HepG2 (cell line): Measurements from ENCODE around the gene ARHGDIA. TPM values are rescaled to one million over a fixed set of nuclear protein-coding genes. Genes with fewer than 3 reads are reported as not detected.
A peak's percentile ranks its signal among the peaks of the same experiment; 100 is the strongest.

Source experiments
- ARHGAP35 ChIP-seq: sonication (generic); formaldehyde crosslinking; IDR thresholded peaks from 2 replicates; pipeline ENCODE4 v1.9.0; 2022; ENCODE audit warnings: mild to moderate bottlenecking, inconsistent platforms, moderate library complexity, missing genetic modification reagents, borderline replicate concordance
- ARNT ChIP-seq: fragments of 450-650 bp; IDR thresholded peaks from 2 replicates; pipeline ENCODE4 v1.6.1; 2017
- ARNT2 ChIP-seq: sonication (generic); formaldehyde crosslinking; IDR thresholded peaks from 2 replicates; pipeline ENCODE4 v1.8.0; 2022; ENCODE audit warnings: mild to moderate bottlenecking, low read depth, missing genetic modification reagents, moderate library complexity
- DZIP1 ChIP-seq: sonication (generic); formaldehyde crosslinking; IDR thresholded peaks from 2 replicates; pipeline ENCODE4 v1.5.0; 2020; ENCODE audit warnings: mild to moderate bottlenecking, missing genetic modification reagents
- KMT2B ChIP-seq: IDR thresholded peaks from 2 replicates; pipeline ENCODE4 v1.6.1; 2016; ENCODE audit warnings: missing genetic modification reagents, missing compliant biosample characterization
- MIXL1 ChIP-seq: IDR thresholded peaks from 2 replicates; pipeline ENCODE4 v1.6.1; 2016
- NCOA1 ChIP-seq: sonication (generic); formaldehyde crosslinking; IDR thresholded peaks from 2 replicates; pipeline ENCODE4 v1.9.0; 2021; ENCODE audit warnings: missing genetic modification reagents
- NONO ChIP-seq, 2 experiments: fragments of 450-650 bp in 1 of 2; sonication (generic) in 1 of 2; formaldehyde crosslinking in 1 of 2; IDR thresholded peaks in 1 of 2; conservative IDR thresholded peaks in 1 of 2; 2 replicates each; pipeline versions ENCODE4 v1.6.1 to v1.8.0; 2017 to 2022; ENCODE audit warnings: mild to moderate bottlenecking in 1 of 2, missing genetic modification reagents in 1 of 2, moderate library complexity in 1 of 2
- ZBTB20 ChIP-seq: sonication (generic); formaldehyde crosslinking; IDR thresholded peaks from 2 replicates; pipeline ENCODE4 v1.8.1; 2023; ENCODE audit warnings: missing genetic modification reagents, low read depth, mild to moderate bottlenecking, borderline replicate concordance
- ZNF430 ChIP-seq: sonication (generic); formaldehyde crosslinking; IDR thresholded peaks from 2 replicates; pipeline ENCODE4 v1.9.0; 2021; ENCODE audit warnings: mild to moderate bottlenecking, missing genetic modification reagents
- ZNF570 ChIP-seq: sonication (generic); formaldehyde crosslinking; IDR thresholded peaks from 2 replicates; pipeline ENCODE4 v1.4.0; 2020; ENCODE audit warnings: mild to moderate bottlenecking, missing genetic modification reagents, borderline replicate concordance
- ZNF589 ChIP-seq: sonication (generic); formaldehyde crosslinking; conservative IDR thresholded peaks from 2 replicates; pipeline ENCODE4 v1.8.0; 2022; ENCODE audit warnings: mild to moderate bottlenecking, moderate library complexity, missing genetic modification reagents
- ZNF792 ChIP-seq: IDR thresholded peaks from 2 replicates; pipeline ENCODE4 v1.6.1; 2016
- polyA plus RNA-seq, 8 experiments: library from polyadenylated mRNA; depleted of rRNA in 3 of 8; stranded (reverse) in 7 of 8; unstranded in 1 of 8; fragments of >200 nt; fragmentation: Illumina TruSeq in 4 of 8; extraction: Trizol in 4 of 8; gene quantifications; 2 replicates each; pipeline versions ENCODE4 v1.2.1 to v1.2.3, GENCODE V29; 2011 to 2016; ENCODE audit warnings: low read depth in 4 of 8, missing spikeins in 1 of 8, mixed read lengths in 1 of 8; ENCODE audit not compliant: insufficient read depth in 1 of 8
- total RNA-seq, 5 experiments: library from RNA; depleted of rRNA; stranded (reverse); fragments of >200 nt; fragmentation: Illumina TruSeq; extraction: Trizol; gene quantifications; 2 replicates each; pipeline ENCODE4 v1.2.3, GENCODE V29; 2016; ENCODE audit warnings: low read depth in 1 of 5
- TF ChIP-seq, protein P1 (sequence below): sonication (generic); formaldehyde crosslinking; IDR thresholded peaks from 2 replicates; pipeline ENCODE4 v1.4.0; 2020; ENCODE audit warnings: mild to moderate bottlenecking, missing genetic modification reagents, borderline replicate concordance
- TF ChIP-seq, protein P2 (sequence below): sonication (generic); formaldehyde crosslinking; IDR thresholded peaks from 2 replicates; pipeline ENCODE4 v1.4.0; 2020; ENCODE audit warnings: mild to moderate bottlenecking, missing genetic modification reagents
- TF ChIP-seq, protein P3 (sequence below): IDR thresholded peaks from 2 replicates; pipeline ENCODE4 v1.6.1; 2016; ENCODE audit warnings: missing biosample characterization, missing genetic modification reagents, low read depth
- TF ChIP-seq, protein P4 (sequence below): sonication (generic); formaldehyde crosslinking; IDR thresholded peaks from 2 replicates; pipeline ENCODE4 v1.4.0; 2020; ENCODE audit warnings: missing genetic modification reagents

The ARHGDIA gene
- total and polyA plus RNA-seq, 2 of the 13 experiments (the other 11 are each of a cell fraction or from before 2014, with no cell fraction given) = 40.0 to 64.0 TPM

GRCh38 chr17:81860756-81861568 is 10.2 kb downstream of the ARHGDIA start (continued):
- TF ChIP-seq, protein P1, sequence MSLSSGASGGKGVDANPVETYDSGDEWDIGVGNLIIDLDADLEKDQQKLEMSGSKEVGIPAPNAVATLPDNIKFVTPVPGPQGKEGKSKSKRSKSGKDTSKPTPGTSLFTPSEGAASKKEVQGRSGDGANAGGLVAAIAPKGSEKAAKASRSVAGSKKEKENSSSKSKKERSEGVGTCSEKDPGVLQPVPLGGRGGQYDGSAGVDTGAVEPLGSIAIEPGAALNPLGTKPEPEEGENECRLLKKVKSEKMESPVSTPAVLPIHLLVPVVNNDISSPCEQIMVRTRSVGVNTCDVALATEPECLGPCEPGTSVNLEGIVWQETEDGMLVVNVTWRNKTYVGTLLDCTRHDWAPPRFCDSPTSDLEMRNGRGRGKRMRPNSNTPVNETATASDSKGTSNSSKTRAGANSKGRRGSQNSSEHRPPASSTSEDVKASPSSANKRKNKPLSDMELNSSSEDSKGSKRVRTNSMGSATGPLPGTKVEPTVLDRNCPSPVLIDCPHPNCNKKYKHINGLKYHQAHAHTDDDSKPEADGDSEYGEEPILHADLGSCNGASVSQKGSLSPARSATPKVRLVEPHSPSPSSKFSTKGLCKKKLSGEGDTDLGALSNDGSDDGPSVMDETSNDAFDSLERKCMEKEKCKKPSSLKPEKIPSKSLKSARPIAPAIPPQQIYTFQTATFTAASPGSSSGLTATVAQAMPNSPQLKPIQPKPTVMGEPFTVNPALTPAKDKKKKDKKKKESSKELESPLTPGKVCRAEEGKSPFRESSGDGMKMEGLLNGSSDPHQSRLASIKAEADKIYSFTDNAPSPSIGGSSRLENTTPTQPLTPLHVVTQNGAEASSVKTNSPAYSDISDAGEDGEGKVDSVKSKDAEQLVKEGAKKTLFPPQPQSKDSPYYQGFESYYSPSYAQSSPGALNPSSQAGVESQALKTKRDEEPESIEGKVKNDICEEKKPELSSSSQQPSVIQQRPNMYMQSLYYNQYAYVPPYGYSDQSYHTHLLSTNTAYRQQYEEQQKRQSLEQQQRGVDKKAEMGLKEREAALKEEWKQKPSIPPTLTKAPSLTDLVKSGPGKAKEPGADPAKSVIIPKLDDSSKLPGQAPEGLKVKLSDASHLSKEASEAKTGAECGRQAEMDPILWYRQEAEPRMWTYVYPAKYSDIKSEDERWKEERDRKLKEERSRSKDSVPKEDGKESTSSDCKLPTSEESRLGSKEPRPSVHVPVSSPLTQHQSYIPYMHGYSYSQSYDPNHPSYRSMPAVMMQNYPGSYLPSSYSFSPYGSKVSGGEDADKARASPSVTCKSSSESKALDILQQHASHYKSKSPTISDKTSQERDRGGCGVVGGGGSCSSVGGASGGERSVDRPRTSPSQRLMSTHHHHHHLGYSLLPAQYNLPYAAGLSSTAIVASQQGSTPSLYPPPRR (CRISPR knock-in tag) = 0 out of 2 replicates have a peak, but pooled peaks have one; percentile 48
- TF ChIP-seq ARNT = no peak
- no peak for TF ChIP-seq ZNF570
- TF ChIP-seq, protein P2, sequence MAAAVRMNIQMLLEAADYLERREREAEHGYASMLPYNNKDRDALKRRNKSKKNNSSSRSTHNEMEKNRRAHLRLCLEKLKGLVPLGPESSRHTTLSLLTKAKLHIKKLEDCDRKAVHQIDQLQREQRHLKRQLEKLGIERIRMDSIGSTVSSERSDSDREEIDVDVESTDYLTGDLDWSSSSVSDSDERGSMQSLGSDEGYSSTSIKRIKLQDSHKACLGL (CRISPR knock-in tag) = peak; percentile 99
- peak; percentile 99 for TF ChIP-seq ZNF430
- peak; percentile 78 for TF ChIP-seq ZNF792 (CRISPR knock-in tag)
- no peak for TF ChIP-seq NCOA1 (CRISPR knock-in tag)
- TF ChIP-seq, protein P3, sequence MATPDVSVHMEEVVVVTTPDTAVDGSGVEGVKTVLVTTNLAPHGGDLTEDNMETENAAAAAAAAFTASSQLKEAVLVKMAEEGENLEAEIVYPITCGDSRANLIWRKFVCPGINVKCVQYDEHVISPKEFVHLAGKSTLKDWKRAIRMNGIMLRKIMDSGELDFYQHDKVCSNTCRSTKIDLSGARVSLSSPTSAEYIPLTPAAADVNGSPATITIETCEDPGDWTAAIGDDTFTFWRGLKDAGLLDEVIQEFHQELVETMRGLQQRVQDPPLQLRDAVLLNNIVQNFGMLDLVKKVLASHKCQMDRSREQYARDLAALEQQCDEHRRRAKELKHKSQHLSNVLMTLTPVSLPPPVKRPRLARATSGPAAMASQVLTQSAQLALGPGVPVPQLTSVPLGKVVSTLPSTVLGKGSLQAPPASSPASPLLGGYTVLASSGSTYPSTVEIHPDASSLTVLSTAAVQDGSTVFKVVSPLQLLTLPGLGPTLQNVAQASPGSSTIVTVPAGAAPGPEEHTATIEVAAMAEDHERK (CRISPR knock-in tag) = peak; percentile 82
- TF ChIP-seq ZNF589 (CRISPR knock-in tag) = peak; percentile 96
- peak; percentile 97; the same call in 1 of the 2 replicates for TF ChIP-seq ARNT2 (CRISPR knock-in tag)
- TF ChIP-seq KMT2B (CRISPR knock-in tag) = peak; percentile 87
- TF ChIP-seq, protein P4, sequence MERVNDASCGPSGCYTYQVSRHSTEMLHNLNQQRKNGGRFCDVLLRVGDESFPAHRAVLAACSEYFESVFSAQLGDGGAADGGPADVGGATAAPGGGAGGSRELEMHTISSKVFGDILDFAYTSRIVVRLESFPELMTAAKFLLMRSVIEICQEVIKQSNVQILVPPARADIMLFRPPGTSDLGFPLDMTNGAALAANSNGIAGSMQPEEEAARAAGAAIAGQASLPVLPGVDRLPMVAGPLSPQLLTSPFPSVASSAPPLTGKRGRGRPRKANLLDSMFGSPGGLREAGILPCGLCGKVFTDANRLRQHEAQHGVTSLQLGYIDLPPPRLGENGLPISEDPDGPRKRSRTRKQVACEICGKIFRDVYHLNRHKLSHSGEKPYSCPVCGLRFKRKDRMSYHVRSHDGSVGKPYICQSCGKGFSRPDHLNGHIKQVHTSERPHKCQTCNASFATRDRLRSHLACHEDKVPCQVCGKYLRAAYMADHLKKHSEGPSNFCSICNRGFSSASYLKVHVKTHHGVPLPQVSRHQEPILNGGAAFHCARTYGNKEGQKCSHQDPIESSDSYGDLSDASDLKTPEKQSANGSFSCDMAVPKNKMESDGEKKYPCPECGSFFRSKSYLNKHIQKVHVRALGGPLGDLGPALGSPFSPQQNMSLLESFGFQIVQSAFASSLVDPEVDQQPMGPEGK (CRISPR knock-in tag) = peak; percentile 82
- TF ChIP-seq MIXL1 = peak; percentile 61; the same call in 1 of the 2 replicates
- TF ChIP-seq DZIP1 = peak; percentile 75; the same call in 1 of the 2 replicates
- TF ChIP-seq ARHGAP35 (CRISPR knock-in tag) = peak; percentile 84
- no peak for TF ChIP-seq NONO (IDR thresholded peaks at IDR 0.05)
- TF ChIP-seq NONO (CRISPR knock-in tag; conservative IDR thresholded peaks at IDR 0.05) = peak; percentile 98
- TF ChIP-seq ZBTB20 (CRISPR knock-in tag) = peak; percentile 84; the same call in 1 of the 2 replicates
